GM18498 (cell line): ENCODE results near the gene FHIT.

Experiments
- ATAC-seq: cut with Tn5 transposase; IDR thresholded peaks from one replicate; pipeline ENCODE4 v1.9.1; 2021; ENCODE audit warnings: mild to moderate bottlenecking, moderate library complexity; ENCODE audit not compliant: unreplicated experiment

The FHIT gene

GRCh38 chr3:61172684-61173083, 78.6 kb downstream of the FHIT start:
- ATAC-seq, result no peak

GRCh38 chr3:61172203-61172602, 79.0 kb downstream of the FHIT start:
- ATAC-seq, result no peak

- ATAC-seq, result no peak
Measured at GRCh38 chr3:61169621-61170251, 81.5 kb downstream of the FHIT start.

- ATAC-seq, result no peak
Measured at GRCh38 chr3:61168286-61168685, 83.0 kb downstream of the FHIT start.

- no peak for ATAC-seq
Measured at GRCh38 chr3:61162965-61163364, 88.3 kb downstream of the FHIT start.

- ATAC-seq, result no peak
Measured at GRCh38 chr3:61158667-61159066, 92.6 kb downstream of the FHIT start.

GRCh38 chr3:61158216-61158615, 93.0 kb downstream of the FHIT start:
- ATAC-seq, result no peak

- ATAC-seq, result peak; percentile 61
Measured at GRCh38 chr3:61157414-61157813, 93.8 kb downstream of the FHIT start.

GRCh38 chr3:61155701-61156292, 95.5 kb downstream of the FHIT start:
- no peak for ATAC-seq

- ATAC-seq, result no peak
Measured at GRCh38 chr3:61154457-61155198, 96.6 kb downstream of the FHIT start.

- no peak for ATAC-seq
Measured at GRCh38 chr3:61152071-61152470, 99.2 kb downstream of the FHIT start.

- no peak for ATAC-seq
Measured at GRCh38 chr3:61149236-61149635, 102.0 kb downstream of the FHIT start.

GRCh38 chr3:61146010-61146890, 105.0 kb downstream of the FHIT start:
- peak; percentile 84 for ATAC-seq

- no peak for ATAC-seq
Measured at GRCh38 chr3:61141697-61142096, 109.6 kb downstream of the FHIT start.

- ATAC-seq, result no peak
Measured at GRCh38 chr3:61141227-61141626, 110.0 kb downstream of the FHIT start.

- ATAC-seq, result no peak
Measured at GRCh38 chr3:61139686-61140085, 111.6 kb downstream of the FHIT start.

- ATAC-seq, result no peak
Measured at GRCh38 chr3:61138401-61138800, 112.9 kb downstream of the FHIT start.

- no peak for ATAC-seq
Measured at GRCh38 chr3:61136191-61136590, 115.1 kb downstream of the FHIT start.

GRCh38 chr3:61134532-61134931, 116.7 kb downstream of the FHIT start:
- no peak for ATAC-seq

- ATAC-seq, result no peak
Measured at GRCh38 chr3:61132062-61132461, 119.2 kb downstream of the FHIT start.

- no peak for ATAC-seq
Measured at GRCh38 chr3:61118830-61119229, 132.4 kb downstream of the FHIT start.
